ENCODE data around the gene RELN.

The RELN gene

DNA sequence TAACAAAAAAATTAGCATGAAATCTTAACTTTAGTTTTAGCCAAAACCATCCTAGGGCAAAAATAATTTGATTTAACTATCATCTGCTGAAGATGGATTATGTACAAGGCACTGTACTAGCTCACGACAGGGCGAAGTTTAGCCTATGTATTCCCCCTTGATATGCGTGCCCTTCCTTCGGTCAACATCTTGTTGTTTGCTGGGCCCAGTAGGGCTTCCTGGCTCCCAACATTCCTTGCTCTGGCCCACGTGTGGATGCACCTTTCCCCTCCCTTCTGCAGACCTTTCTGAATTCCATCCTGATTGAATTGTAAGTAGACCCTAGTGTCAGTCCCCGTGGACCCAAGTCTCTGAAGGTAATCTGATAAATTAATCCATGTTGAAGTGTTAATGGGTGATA, 212.0 kb downstream of the RELN start:
- no peak for DNase-seq

GRCh38 chr7:103773726-103774125, 215.7 kb downstream of the RELN start:
- no peak for DNase-seq

- DNase-seq: no peak
These were observed 217.2 kb downstream of the RELN start for GRCh38 chr7:103772171-103772773.

- no peak for DNase-seq
These were observed 218.2 kb downstream of the RELN start for GRCh38 chr7:103771294-103771693.

DNA sequence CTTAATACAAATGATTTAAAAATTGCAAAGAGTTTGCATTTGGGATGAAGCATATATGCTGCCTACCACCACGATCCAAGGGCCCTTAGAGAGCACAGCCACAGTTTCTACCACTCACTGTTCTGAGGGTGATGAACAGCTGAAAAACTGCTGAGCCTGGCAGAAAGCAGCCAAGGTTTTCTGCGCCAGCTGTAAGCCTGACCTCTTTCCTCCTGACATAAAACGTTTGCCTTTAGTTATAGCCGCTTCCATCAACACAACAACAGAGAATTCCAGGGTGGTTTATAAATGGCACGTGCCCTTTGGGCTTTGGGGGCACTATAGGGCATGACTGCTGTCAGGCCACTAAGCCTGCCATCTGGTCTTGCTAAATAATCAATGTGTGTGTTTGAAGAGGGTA, 222.8 kb downstream of the RELN start:
- DNase-seq: no peak

- no peak for DNase-seq
These were observed 223.6 kb downstream of the RELN start for GRCh38 chr7:103765901-103766300.

DNA sequence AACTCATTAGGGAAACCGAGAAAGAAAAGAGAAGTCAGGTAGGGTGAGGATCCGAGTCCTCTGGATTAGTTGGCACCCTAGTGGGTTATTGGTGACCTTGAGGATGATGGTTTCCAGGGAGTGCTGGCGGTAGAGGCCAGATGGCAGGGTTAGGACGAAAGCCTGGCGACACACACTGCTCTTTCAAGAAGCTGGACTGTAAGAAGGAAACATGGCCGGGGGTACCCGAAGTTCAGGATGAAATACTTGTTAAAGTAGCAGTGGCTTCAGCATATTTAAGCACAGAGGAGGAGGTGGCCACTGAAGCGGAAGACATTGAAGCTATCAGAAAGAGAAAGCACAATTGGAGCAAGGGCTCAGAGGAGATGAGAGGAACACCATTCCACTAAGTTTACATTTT, 224.6 kb downstream of the RELN start:
- no peak for DNase-seq

GRCh38 chr7:103762877-103763276, 226.6 kb downstream of the RELN start:
- DNase-seq: no peak

DNA sequence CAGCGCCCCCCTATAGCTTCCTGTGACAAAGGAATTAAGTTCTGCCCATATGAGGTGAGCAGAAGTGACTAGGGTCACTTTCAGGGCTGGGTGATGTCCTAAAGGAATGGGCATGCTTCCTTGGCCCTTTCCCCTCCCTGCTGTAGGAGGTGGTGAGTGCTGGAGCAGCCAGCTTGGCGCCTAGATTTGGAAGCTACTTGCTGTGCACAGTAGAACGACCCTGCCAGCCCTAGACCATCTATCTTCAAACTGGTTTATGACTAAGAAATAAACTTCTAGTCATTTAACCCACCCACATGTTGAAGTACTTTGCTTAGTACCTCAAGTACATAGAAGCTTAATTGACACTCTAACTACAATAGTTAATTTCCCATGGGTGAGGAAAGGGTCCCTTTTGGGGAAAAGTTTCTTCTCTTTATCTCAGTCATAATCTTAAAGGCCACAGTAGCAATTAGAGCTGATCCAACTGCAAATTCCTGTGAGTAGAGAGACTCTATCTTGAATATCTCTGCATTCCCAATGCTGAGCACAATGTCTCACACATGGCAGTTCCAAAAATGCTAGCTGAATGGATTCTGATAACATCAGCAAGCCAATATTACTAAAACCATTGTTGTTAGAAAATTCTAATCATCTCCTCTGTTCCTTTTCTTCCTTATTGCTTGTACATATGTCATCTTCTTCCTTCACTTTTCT, 227.2 kb downstream of the RELN start:
- DNase-seq: no peak

DNA sequence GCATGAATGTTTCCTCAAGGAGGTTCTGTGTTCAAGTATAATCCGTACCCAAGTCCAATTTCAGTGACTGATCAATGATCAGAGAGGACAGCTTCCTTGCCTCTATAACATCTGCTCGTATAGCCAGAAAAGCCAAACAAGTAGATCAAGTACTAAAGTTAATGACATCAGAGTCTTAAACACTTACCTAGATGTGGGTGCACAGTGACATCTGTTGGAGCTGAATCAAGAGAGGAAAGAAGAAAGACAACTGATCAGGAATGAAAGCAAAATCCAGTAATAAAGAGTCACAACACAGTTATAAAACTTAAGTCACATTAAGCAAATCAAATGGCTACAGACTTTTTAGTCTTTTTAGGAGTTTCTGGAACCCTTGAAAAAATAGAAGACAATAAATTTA, 236.5 kb downstream of the RELN start:
- DNase-seq: no peak

- DNase-seq: no peak
These were observed 238.1 kb downstream of the RELN start for GRCh38 chr7:103751311-103751880.

GRCh38 chr7:103748680-103749079, 240.8 kb downstream of the RELN start:
- no peak for DNase-seq

GRCh38 chr7:103735377-103735776, 254.1 kb downstream of the RELN start:
- no peak for DNase-seq

DNA sequence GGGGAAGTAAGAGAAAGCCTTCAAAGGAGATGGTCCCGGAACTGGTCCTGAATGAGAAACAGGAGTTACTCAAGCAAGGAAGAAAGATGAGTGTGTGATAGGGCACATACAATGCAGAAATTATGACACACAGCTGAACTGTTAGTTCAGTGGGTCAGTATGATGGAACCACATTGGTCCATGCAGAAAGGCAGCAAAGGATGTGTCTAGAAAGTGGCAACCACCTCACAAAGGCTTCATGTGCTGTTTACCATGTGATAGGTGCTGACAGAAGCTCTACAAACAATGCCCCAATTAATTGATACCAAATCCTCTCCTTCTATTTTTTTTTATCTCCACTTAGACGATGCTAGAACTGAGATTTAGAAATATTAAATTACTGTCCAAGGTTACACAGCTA, 258.3 kb downstream of the RELN start:
- DNase-seq: no peak

- no peak for DNase-seq
These were observed 260.4 kb downstream of the RELN start for GRCh38 chr7:103729026-103729425.

DNA sequence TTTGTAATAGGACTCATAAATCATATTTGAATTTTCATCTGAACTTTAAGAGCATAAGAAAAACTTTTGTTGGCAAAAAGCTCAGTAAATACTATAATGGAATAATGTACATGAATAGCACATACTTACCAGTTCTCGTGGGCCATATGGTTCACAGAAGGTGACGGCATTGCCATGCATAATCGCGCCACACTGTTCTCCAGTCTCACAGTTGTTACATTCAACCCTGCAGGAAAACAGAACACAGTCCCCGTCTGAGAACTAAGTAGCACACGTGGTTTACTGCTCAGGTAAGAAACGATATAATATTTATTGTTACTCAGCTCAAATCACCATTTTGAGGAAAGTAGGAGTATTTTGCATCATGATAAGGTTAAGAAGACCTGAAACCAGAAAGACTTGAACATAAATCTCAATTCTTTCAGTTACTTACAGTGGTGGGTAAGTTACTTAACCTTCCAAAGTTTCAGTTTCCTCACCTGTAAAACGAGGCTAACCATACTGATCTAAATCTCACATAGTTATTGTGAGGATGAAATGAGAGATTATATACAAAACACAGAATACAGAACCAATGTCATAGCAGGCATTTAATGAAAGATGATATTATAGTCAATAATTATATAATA, 261.4 kb downstream of the RELN start:
- no peak for DNase-seq

- DNase-seq: no peak
These were observed 270.4 kb downstream of the RELN start for GRCh38 chr7:103719070-103719469.

- DNase-seq: no peak
These were observed 270.9 kb downstream of the RELN start for GRCh38 chr7:103718482-103719061.

DNA sequence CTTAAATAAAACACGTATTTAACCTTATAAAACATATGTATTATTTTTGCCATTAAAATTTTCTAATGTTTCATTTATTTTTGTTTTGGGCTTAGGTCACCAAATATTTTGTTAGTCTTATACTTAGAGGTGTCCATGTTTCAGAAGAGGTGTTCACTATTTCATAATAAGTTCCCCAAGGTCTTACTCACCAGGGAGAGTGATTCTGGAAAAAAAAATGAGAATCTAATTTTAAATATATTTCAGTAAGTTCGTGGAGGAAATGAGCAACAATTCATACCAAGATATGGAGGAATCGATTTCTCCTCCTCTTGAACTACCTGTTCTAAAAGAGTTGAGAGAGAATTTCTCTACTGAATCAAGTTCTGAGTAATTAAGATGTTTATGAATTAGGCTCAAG, 271.9 kb downstream of the RELN start:
- no peak for DNase-seq

DNA sequence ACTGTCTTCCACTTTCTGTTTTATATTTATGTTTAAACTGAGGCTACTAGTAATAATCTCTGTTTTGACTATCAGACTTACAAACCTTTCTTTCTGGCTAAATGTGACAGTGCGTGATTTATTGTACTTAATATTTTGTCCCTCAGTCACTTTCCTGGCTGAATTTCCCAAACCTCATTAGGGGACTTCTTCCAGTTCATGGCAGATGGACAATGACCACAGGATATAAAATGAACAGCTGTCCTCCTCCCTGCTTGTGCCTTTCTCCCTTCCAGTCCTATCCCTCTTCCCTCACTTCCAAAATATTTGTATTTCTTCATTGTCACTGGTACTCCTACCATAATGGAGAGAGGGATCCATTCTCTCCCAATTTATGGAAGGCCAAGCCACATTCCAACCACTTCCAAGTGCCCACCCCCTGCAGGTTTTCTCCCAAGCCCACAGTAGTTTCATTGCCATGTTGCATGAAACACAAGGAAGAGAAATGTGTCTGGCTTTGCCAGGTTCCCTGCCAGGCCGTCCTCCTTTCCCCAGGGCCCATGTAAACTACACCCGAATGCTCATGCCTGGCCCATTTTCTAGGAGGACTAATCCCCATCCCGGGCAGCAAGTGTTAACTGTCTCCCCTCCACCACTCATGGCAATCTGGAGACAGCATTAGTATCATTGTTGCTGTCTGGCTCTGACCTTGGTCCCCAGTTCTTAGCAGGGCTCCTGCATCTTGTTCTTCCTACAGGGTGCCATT, 273.9 kb downstream of the RELN start:
- no peak for DNase-seq

- no peak for DNase-seq
These were observed 275.0 kb downstream of the RELN start for GRCh38 chr7:103714376-103714927.

- DNase-seq: no peak
These were observed 276.3 kb downstream of the RELN start for GRCh38 chr7:103712991-103713778.

Measured in NCI-H1105 (cell line).